Colonic mucosa (tissue), 4 donors: ENCODE measurements around the gene PRRT3. TPM values are rescaled to one million over a fixed set of nuclear protein-coding genes. Genes with fewer than 3 reads are reported as not detected.

Source experiments
- DNase-seq: peaks from one replicate; pipeline ENCODE4 v3.0.0-alpha.2; 2020
- H3K27ac ChIP-seq: fragments of 200-600 bp; one replicate; pipeline ENCODE4 v1.8.0; 2021
- H3K27me3 ChIP-seq: fragments of 200-600 bp; one replicate; pipeline ENCODE4 v1.8.0; 2021
- H3K36me3 ChIP-seq: fragments of 200-600 bp; one replicate; pipeline ENCODE4 v1.8.0; 2021
- H3K4me1 ChIP-seq: fragments of 200-600 bp; one replicate; pipeline ENCODE4 v1.8.0; 2021; ENCODE audit warnings: mild to moderate bottlenecking
- H3K4me3 ChIP-seq: fragments of 200-600 bp; one replicate; pipeline ENCODE4 v1.8.0; 2021
- H3K9ac ChIP-seq, 2 donors: one replicate each; pipeline ENCODE4 v1.7.0; 2013; ENCODE audit warnings: control low read depth in 2 of 2, low read depth in 2 of 2, low read length in 2 of 2
- H3K9me3 ChIP-seq: fragments of 200-600 bp; one replicate; pipeline ENCODE4 v1.8.0; 2021
- CTCF ChIP-seq: fragments of 200-600 bp; IDR thresholded peaks from one replicate; pipeline ENCODE4 v1.8.0; 2022; ENCODE audit warnings: antibody characterized with exemption, mild to moderate bottlenecking
- intact Hi-C: fragments of 100-400 bp; cut with DNase I; formaldehyde crosslinking; loops from one replicate; pipeline ENCODE4 v1.14.1; 2022
- total RNA-seq, 2 donors: library from RNA; stranded (reverse); fragmentation: NEBNext Ultra II Directional in 1 of 2; extraction: Animal tissue kit (Norgen Biotek cat#: 25700) in 1 of 2; gene quantifications; one replicate each; pipeline ENCODE4 v1.2.1, GENCODE V29; 2021
- donor health status: healthy.
- donor health status: DM: no; HTN: no; CAD: no.
- donor health status: DM: no; HTN: no; CAD: no.

PRRT3 gene
- total RNA-seq, 2 donors from 2014 or later: 0.96 to 1.1 TPM

DNA sequence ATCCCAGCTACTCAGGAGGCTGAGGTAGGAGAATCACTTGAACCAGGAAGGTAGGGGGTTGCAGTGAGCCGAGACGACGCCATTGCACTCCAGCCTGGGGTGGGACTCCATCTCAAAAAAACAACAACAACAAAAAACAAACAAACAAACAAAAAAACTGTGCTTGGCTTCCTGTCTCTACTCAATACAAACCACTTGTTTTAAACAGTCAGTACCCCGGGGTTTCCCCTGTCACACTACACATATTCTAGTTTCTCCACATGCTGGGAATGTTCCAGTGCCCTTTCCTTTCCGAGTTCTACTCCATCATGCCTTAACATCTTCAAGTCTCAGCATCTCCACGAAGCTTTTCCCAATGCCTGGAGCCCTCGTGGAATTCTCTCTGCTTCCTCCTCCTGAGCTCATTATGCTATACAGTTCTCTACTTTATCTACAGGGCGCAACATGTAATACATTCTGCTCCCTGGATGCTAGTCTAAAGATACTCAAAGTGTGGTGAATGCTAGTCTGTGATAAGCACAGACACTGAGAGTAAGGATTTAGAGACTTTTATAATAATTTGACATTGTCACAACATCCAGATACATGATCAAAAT, 26.6 kb upstream of the PRRT3 start:
- TF ChIP-seq CTCF: no peak
- H3K9me3 ChIP-seq: no peaks in the 10 kb centered on the region
- H3K36me3 ChIP-seq: no peaks in the 10 kb centered on the region
- H3K27ac ChIP-seq: no peak overlapping the region
- no peak overlapping the region for H3K9ac ChIP-seq
- no peak for DNase-seq
- no peaks in the 10 kb centered on the region for H3K4me1 ChIP-seq
- no peak overlapping the region for H3K4me3 ChIP-seq
- H3K27me3 ChIP-seq: no peaks in the 10 kb centered on the region
- intact Hi-C loops: no loop called here

DNA sequence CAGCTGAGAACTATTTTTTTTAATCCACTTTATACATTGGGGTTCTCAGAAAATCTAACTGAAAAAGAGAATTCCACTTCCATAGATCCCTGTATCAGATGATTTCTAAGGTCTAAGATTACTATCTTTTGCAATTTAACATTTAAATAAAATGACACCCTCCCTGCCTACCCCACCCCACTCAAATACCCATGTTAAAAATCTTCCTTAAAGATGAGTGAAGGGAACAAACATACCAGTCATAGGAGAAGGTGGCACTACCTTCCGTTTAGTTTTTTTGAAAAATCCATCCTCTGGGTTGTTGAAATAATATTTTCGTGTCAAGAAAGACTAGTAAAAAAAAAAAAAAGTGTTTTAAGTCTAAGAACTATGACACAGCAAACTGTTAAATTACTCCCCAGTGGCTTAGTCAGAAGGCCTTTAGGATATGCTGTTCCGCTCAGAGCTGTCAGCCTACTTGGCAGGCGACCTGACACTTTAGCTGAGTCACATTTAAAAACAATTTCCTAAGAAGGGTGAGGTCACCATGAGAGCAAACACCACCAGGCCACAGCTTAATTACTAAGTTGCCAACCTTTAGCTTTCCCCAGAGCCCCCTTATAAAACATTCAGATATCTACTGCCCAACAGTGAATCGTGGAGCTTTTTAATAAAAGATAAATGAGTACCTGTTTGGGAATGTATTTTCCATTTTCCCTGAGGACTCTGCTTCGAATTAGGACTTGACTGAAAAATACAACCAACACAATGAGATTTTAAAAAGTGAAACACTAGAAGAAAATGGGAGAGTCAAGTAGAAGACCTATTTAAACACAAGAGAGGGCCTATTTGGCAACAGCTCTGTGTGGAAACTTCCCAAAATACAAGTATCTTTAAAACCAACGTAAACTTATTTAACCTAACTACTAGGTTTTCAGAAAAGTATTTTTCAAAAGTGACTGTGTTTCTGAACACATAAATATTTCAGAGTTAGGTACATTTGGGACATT, 24.8 kb upstream of the PRRT3 start:
- DNase-seq: peak; percentile 42
- Histone ChIP-seq H3K9ac (no peak overlapping the region), H3K4me1 (no peaks in the 10 kb centered on the region), H3K27ac (peak overlapping the region; percentile 10), H3K4me3 (no peak overlapping the region), H3K36me3 (no peaks in the 10 kb centered on the region), H3K27me3 (no peaks in the 10 kb centered on the region), H3K9me3 (no peaks in the 10 kb centered on the region)
- TF ChIP-seq CTCF: no peak
- intact Hi-C loops: no loop called here

GRCh38 chr3:9970020-9970652, 17.9 kb upstream of the PRRT3 start:
- H3K36me3 ChIP-seq: peaks cover 11% of the 10 kb centered on the region
- TF ChIP-seq CTCF: no peak
- intact Hi-C loops: no loop called here

GRCh38 chr3:9969632-9970019, 17.4 kb upstream of the PRRT3 start:
- no peaks in the 10 kb centered on the region for H3K27me3 ChIP-seq
- no peak for DNase-seq
- TF ChIP-seq CTCF: no peak
- H3K36me3 ChIP-seq: peaks cover 11% of the 10 kb centered on the region
- H3K4me3 ChIP-seq: no peak overlapping the region
- no peak overlapping the region for H3K27ac ChIP-seq
- no peak overlapping the region for H3K9ac ChIP-seq
- intact Hi-C loops: no loop called here
- H3K9me3 ChIP-seq: no peaks in the 10 kb centered on the region
- H3K4me1 ChIP-seq: no peaks in the 10 kb centered on the region

More at GRCh38 chr3:9970020-9970652, 17.9 kb upstream of the PRRT3 start:
- Histone ChIP-seq H3K4me3 (no peak overlapping the region), H3K9me3 (no peaks in the 10 kb centered on the region), H3K27me3 (no peaks in the 10 kb centered on the region), H3K4me1 (no peaks in the 10 kb centered on the region), H3K27ac (no peak overlapping the region), H3K9ac (no peak overlapping the region)
- no peak for DNase-seq

DNA sequence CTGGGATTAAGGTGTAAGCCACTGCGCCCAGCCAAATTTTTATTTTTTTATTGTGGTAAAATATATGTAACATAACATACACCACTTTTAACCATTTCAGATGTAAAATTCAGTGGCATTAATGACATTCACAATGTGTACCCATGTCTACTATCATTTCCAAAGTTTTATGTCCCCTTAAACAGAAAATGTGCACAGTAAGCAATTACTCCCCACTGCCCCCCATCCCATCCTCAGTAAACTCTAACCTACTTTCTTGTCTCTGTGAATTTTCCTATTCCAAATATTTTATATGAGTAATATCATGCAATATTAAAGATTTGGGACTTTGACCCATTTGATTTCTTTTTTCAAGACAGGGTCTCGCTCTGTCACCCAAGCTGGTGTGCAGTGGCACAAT, 14.6 kb upstream of the PRRT3 start:
- no peak for TF ChIP-seq CTCF
- Histone ChIP-seq H3K27me3 (no peaks in the 10 kb centered on the region), H3K27ac (no peak overlapping the region), H3K9me3 (no peaks in the 10 kb centered on the region), H3K9ac (no peak overlapping the region), H3K4me3 (no peak overlapping the region), H3K36me3 (peaks cover 11% of the 10 kb centered on the region), H3K4me1 (no peaks in the 10 kb centered on the region)
- DNase-seq: no peak
- intact Hi-C loops: no loop called here
